DOHH2 (cell line): ENCODE measurements around the gene CRYBG1.

Experiments used
- CTCF ChIP-seq: fragments of 200-600 bp; sonication (generic); IDR thresholded peaks from one replicate; pipeline ENCODE4 v1.5.1; 2014; ENCODE audit warnings: antibody characterized with exemption, mild to moderate bottlenecking, low read depth, low read length; ENCODE audit not compliant: poor library complexity, severe bottlenecking
- EZH2phosphoT487 ChIP-seq: fragments of 200-600 bp; sonication (generic); IDR thresholded peaks from 2 replicates; pipeline ENCODE4 v1.6.1; 2017; ENCODE audit warnings: borderline replicate concordance, mild to moderate bottlenecking, antibody characterized with exemption, low read length, moderate library complexity, mixed read lengths

- TF ChIP-seq CTCF (no peak), EZH2phosphoT487 (no peak)
Measured at GRCh38 chr6:106318061-106318460, 42.5 kb upstream of the CRYBG1 start.
